ENCODE measurements around the gene VSTM5. TPM values are rescaled to one million over a fixed set of nuclear protein-coding genes. Genes with fewer than 3 reads are reported as not detected.
A peak's percentile ranks its signal among the peaks of the same experiment; 100 is the strongest.

VSTM5 gene
- total RNA-seq, 1 experiment from 2014 or later, result not detected

DNA sequence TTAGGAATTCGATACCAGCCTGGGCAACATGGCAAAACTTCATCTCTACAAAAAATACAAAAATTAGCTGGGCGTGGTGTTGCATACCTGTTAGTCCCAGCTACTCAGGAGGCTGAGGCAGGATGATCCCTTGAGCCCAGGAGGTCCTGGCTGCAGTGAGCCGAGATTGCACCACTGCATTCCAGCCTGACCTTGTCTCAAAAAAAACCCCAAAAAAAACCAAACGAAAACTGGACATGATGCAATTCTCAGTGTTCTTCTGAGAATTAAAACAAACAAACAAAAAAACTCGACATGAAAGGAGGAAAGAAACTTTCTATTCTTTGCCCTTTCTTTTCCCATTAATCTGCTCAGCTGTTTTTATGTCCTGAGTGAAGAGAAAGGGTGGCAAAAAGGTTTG is 58.9 kb downstream of the VSTM5 start:
- no peak overlapping the region for H3K14ac ChIP-seq (ENCODE audit: insufficient read depth, low read length)

More for the DNA sequence above, 58.9 kb downstream of the VSTM5 start:
- Mint-ChIP-seq H3K4me3 (no peak overlapping the region), H3K27me3 (ENCODE audit: low read depth) (no peaks in the 10 kb centered on the region), H3K36me3 (ENCODE audit: insufficient read depth in 1 of 3, low read depth in 3 of 3) (peaks cover 59 to 90% (median 88%) of the 10 kb centered on the region in 3 experiments; a peak in 6 of 7 replicates), H3K9me3 (no peaks in the 10 kb centered on the region), H3K27ac (0 out of 7 replicates have a peak overlapping the region, but pooled peaks of 1 of the 3 experiments have one; percentile 58), H3K4me1 (peaks cover 5 to 8% of the 10 kb centered on the region in 2 experiments; a peak in 3 of 4 replicates)
- no peak overlapping the region for H3K56ac ChIP-seq (ENCODE audit: insufficient read length, low read depth, low read length)
- no peak overlapping the region for H4K91ac ChIP-seq (ENCODE audit: insufficient read length, low read depth, low read length)
- no peak overlapping the region for H2BK15ac ChIP-seq (ENCODE audit: low read depth, low read length)
- TF ChIP-seq, protein P1, sequence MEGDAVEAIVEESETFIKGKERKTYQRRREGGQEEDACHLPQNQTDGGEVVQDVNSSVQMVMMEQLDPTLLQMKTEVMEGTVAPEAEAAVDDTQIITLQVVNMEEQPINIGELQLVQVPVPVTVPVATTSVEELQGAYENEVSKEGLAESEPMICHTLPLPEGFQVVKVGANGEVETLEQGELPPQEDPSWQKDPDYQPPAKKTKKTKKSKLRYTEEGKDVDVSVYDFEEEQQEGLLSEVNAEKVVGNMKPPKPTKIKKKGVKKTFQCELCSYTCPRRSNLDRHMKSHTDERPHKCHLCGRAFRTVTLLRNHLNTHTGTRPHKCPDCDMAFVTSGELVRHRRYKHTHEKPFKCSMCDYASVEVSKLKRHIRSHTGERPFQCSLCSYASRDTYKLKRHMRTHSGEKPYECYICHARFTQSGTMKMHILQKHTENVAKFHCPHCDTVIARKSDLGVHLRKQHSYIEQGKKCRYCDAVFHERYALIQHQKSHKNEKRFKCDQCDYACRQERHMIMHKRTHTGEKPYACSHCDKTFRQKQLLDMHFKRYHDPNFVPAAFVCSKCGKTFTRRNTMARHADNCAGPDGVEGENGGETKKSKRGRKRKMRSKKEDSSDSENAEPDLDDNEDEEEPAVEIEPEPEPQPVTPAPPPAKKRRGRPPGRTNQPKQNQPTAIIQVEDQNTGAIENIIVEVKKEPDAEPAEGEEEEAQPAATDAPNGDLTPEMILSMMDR (conservative IDR thresholded peaks at IDR 0.05), result no peak
- no peak overlapping the region for H2AFZ ChIP-seq (ENCODE audit: low read length)
- no peak overlapping the region for H3K4me2 ChIP-seq (ENCODE audit: insufficient read depth, insufficient read length, low read length)
- H3K9me3 ChIP-seq (ENCODE audit: control insufficient read depth, low read depth, low read length), result no peaks in the 10 kb centered on the region
- H3K27me3 ChIP-seq (ENCODE audit: insufficient read depth, low read length), result no peaks in the 10 kb centered on the region
- WGBS (ENCODE audit: extremely low coverage, insufficient read length, low lambda C conversion rate), result no CpG with 5 or more reads among the region's 5 CpGs
- H3K18ac ChIP-seq (ENCODE audit: insufficient read length, low read depth, low read length), result no peak overlapping the region
- no peak overlapping the region for H3K9ac ChIP-seq (ENCODE audit: extremely low read depth, insufficient read length, low read length)
- H3K23ac ChIP-seq (ENCODE audit: insufficient read length, low read depth, low read length), result no peak overlapping the region
- H3K79me2 ChIP-seq (ENCODE audit: insufficient read depth, low read length), result peaks cover 3% of the 10 kb centered on the region; the same call in 1 of the 2 replicates
- H3K27ac ChIP-seq (ENCODE audit: insufficient read length, low read depth, low read length), result no peak overlapping the region
- H4K20me1 ChIP-seq (ENCODE audit: control insufficient read depth, insufficient read depth, insufficient read length), result no peaks in the 10 kb centered on the region
- no peak overlapping the region for H3K4ac ChIP-seq (ENCODE audit: low read depth, low read length)
- no peak overlapping the region for H3T11ph ChIP-seq (ENCODE audit: low read length)
- no peaks in the 10 kb centered on the region for H3K23me2 ChIP-seq (ENCODE audit: insufficient read length, low read depth, low read length, poor library complexity, severe bottlenecking)
- H4K8ac ChIP-seq (replicated peaks; ENCODE audit: insufficient read length, low read depth, low read length), result no peak overlapping the region
- H2BK20ac ChIP-seq (ENCODE audit: low read depth, low read length, poor library complexity, severe bottlenecking), result no peak overlapping the region
- no peaks in the 10 kb centered on the region for H3K79me1 ChIP-seq (ENCODE audit: insufficient read depth, low read depth, low read length, poor library complexity, severe bottlenecking)
- H4K5ac ChIP-seq (ENCODE audit: insufficient read length, low read depth, low read length), result no peak overlapping the region
- H2BK120ac ChIP-seq (ENCODE audit: low read depth, low read length, poor library complexity, severe bottlenecking), result no peak overlapping the region
- no peak overlapping the region for H2BK5ac ChIP-seq (ENCODE audit: insufficient read length, low read length)
- no peak overlapping the region for H2AK5ac ChIP-seq (ENCODE audit: insufficient read length, low read length)
- DNase-seq, result no peak
- H2BK12ac ChIP-seq (ENCODE audit: insufficient read length, low read depth, low read length), result no peak overlapping the region
- no peaks in the 10 kb centered on the region for H3K4me1 ChIP-seq (ENCODE audit: insufficient read depth, low read length)
